HEK293 (cell line): ENCODE results near the gene REM2.

Source experiments
- BCL11B ChIP-seq: fragments of 450-650 bp; formaldehyde crosslinking; IDR thresholded peaks from 2 replicates; pipeline ENCODE4 v1.5.1; 2016; ENCODE audit warnings: low read depth, missing biosample characterization, missing genetic modification characterization
- EGR2 ChIP-seq: fragments of 450-650 bp; formaldehyde crosslinking; IDR thresholded peaks from 2 replicates; pipeline ENCODE4 v1.5.1; 2016; ENCODE audit warnings: low read depth, missing biosample characterization, missing genetic modification characterization
- GLIS2 ChIP-seq: fragments of 450-650 bp; formaldehyde crosslinking; IDR thresholded peaks from 2 replicates; pipeline ENCODE4 v1.5.1; 2016; ENCODE audit warnings: missing biosample characterization, missing genetic modification characterization
- KLF16 ChIP-seq: fragments of 450-650 bp; formaldehyde crosslinking; IDR thresholded peaks from 2 replicates; pipeline ENCODE4 v1.5.1; 2017; ENCODE audit warnings: missing biosample characterization, missing genetic modification characterization
- MEIS1 ChIP-seq: sonication (generic); formaldehyde crosslinking; IDR thresholded peaks from 2 replicates; pipeline ENCODE4 v1.8.1; 2022; ENCODE audit warnings: missing genetic modification reagents, mild to moderate bottlenecking, borderline replicate concordance
- MZF1 ChIP-seq: fragments of 450-650 bp; formaldehyde crosslinking; IDR thresholded peaks from 2 replicates; pipeline ENCODE4 v1.5.1; 2017; ENCODE audit warnings: missing biosample characterization, missing genetic modification characterization, borderline replicate concordance
- PRDM1 ChIP-seq: fragments of 450-650 bp; formaldehyde crosslinking; IDR thresholded peaks from 2 replicates; pipeline ENCODE4; 2016; ENCODE audit warnings: missing biosample characterization, missing genetic modification characterization
- SCRT1 ChIP-seq: fragments of 450-650 bp; formaldehyde crosslinking; IDR thresholded peaks from 2 replicates; pipeline ENCODE4 v1.5.1; 2016; ENCODE audit warnings: missing biosample characterization, missing genetic modification characterization, borderline replicate concordance
- SCRT2 ChIP-seq: fragments of 450-650 bp; formaldehyde crosslinking; IDR thresholded peaks from 2 replicates; pipeline ENCODE4 v1.5.1; 2016; ENCODE audit warnings: missing biosample characterization, missing genetic modification characterization
- YY2 ChIP-seq: fragments of 450-650 bp; formaldehyde crosslinking; IDR thresholded peaks from 2 replicates; pipeline ENCODE4 v1.5.1; 2016; ENCODE audit warnings: missing biosample characterization, missing genetic modification characterization
- ZNF121 ChIP-seq: fragments of 450-650 bp; formaldehyde crosslinking; IDR thresholded peaks from 2 replicates; pipeline ENCODE4 v1.5.1; 2016; ENCODE audit warnings: missing biosample characterization, missing genetic modification characterization
- ZNF132 ChIP-seq: fragments of 450-650 bp; formaldehyde crosslinking; IDR thresholded peaks from 2 replicates; pipeline ENCODE4 v1.5.1; 2017; ENCODE audit warnings: missing biosample characterization, missing genetic modification characterization, borderline replicate concordance
- ZNF133 ChIP-seq: fragments of 450-650 bp; formaldehyde crosslinking; IDR thresholded peaks from 2 replicates; pipeline ENCODE4 v1.5.1; 2016; ENCODE audit warnings: missing biosample characterization, missing genetic modification characterization
- ZNF184 ChIP-seq: fragments of 450-650 bp; IDR thresholded peaks from 2 replicates; pipeline ENCODE4 v1.5.1; 2018; ENCODE audit warnings: missing biosample characterization, mild to moderate bottlenecking, missing genetic modification characterization
- ZNF19 ChIP-seq: fragments of 450-650 bp; formaldehyde crosslinking; IDR thresholded peaks from 2 replicates; pipeline ENCODE4; 2016; ENCODE audit warnings: missing biosample characterization, missing genetic modification characterization, low read depth
- ZNF2 ChIP-seq: fragments of 450-650 bp; formaldehyde crosslinking; IDR thresholded peaks from 2 replicates; pipeline ENCODE4 v1.5.1; 2016; ENCODE audit warnings: missing biosample characterization, missing genetic modification characterization
- ZNF221 ChIP-seq: fragments of 450-650 bp; formaldehyde crosslinking; IDR thresholded peaks from 2 replicates; pipeline ENCODE4 v1.5.1; 2017; ENCODE audit warnings: missing biosample characterization, missing genetic modification characterization, borderline replicate concordance
- ZNF416 ChIP-seq: fragments of 450-650 bp; formaldehyde crosslinking; IDR thresholded peaks from 2 replicates; pipeline ENCODE4 v1.5.1; 2016; ENCODE audit warnings: missing biosample characterization, missing genetic modification characterization
- ZNF433 ChIP-seq: fragments of 450-650 bp; formaldehyde crosslinking; IDR thresholded peaks from 2 replicates; pipeline ENCODE4 v1.5.1; 2016; ENCODE audit warnings: missing biosample characterization, missing genetic modification characterization, low read depth
- ZNF514 ChIP-seq: fragments of 450-650 bp; formaldehyde crosslinking; IDR thresholded peaks from 2 replicates; pipeline ENCODE4 v1.5.1; 2016; ENCODE audit warnings: missing biosample characterization, missing genetic modification characterization
- ZNF530 ChIP-seq: fragments of 450-650 bp; formaldehyde crosslinking; IDR thresholded peaks from 2 replicates; pipeline ENCODE4 v1.5.1; 2016; ENCODE audit warnings: low read depth, missing biosample characterization, missing genetic modification characterization
- ZNF654 ChIP-seq: fragments of 450-650 bp; formaldehyde crosslinking; IDR thresholded peaks from 2 replicates; pipeline ENCODE4 v1.5.1; 2016; ENCODE audit warnings: low read depth, missing biosample characterization, missing genetic modification characterization
- ZNF660 ChIP-seq: fragments of 450-650 bp; IDR thresholded peaks from 2 replicates; pipeline ENCODE4 v1.5.1; 2018; ENCODE audit warnings: missing biosample characterization, mild to moderate bottlenecking, missing genetic modification characterization
- ZNF664 ChIP-seq: fragments of 450-650 bp; formaldehyde crosslinking; IDR thresholded peaks from 2 replicates; pipeline ENCODE4 v1.5.1; 2016; ENCODE audit warnings: missing biosample characterization, missing genetic modification characterization
- ZNF670 ChIP-seq: fragments of 450-650 bp; formaldehyde crosslinking; IDR thresholded peaks from 2 replicates; pipeline ENCODE4 v1.5.1; 2016; ENCODE audit warnings: missing biosample characterization, missing genetic modification characterization, low read depth
- ZNF707 ChIP-seq: fragments of 450-650 bp; formaldehyde crosslinking; IDR thresholded peaks from 2 replicates; pipeline ENCODE4 v1.5.1; 2016; ENCODE audit warnings: missing biosample characterization, missing genetic modification characterization
- ZNF747 ChIP-seq: fragments of 450-650 bp; formaldehyde crosslinking; IDR thresholded peaks from 2 replicates; pipeline ENCODE4 v1.5.1; 2016; ENCODE audit warnings: missing biosample characterization, missing genetic modification characterization
- TF ChIP-seq, protein P1 (sequence below): fragments of 450-650 bp; formaldehyde crosslinking; IDR thresholded peaks from 2 replicates; pipeline ENCODE4 v1.5.1; 2016; ENCODE audit warnings: missing biosample characterization, missing genetic modification characterization
- TF ChIP-seq, protein P2 (sequence below): fragments of 450-650 bp; formaldehyde crosslinking; IDR thresholded peaks from 2 replicates; pipeline ENCODE4 v1.5.1; 2016; ENCODE audit warnings: missing biosample characterization, missing genetic modification characterization, borderline replicate concordance
- TF ChIP-seq, protein P3 (sequence below): fragments of 450-650 bp; formaldehyde crosslinking; IDR thresholded peaks from 2 replicates; pipeline ENCODE4 v1.5.1; 2016; ENCODE audit warnings: missing biosample characterization, missing genetic modification characterization
- TF ChIP-seq, protein P4 (sequence below): fragments of 450-650 bp; formaldehyde crosslinking; IDR thresholded peaks from 2 replicates; pipeline ENCODE4 v1.5.1; 2016; ENCODE audit warnings: missing biosample characterization, missing genetic modification characterization
- TF ChIP-seq, protein P5 (sequence below): fragments of 450-650 bp; formaldehyde crosslinking; IDR thresholded peaks from 2 replicates; pipeline ENCODE4 v1.5.1; 2016; ENCODE audit warnings: missing biosample characterization, missing genetic modification characterization

REM2 gene

DNA sequence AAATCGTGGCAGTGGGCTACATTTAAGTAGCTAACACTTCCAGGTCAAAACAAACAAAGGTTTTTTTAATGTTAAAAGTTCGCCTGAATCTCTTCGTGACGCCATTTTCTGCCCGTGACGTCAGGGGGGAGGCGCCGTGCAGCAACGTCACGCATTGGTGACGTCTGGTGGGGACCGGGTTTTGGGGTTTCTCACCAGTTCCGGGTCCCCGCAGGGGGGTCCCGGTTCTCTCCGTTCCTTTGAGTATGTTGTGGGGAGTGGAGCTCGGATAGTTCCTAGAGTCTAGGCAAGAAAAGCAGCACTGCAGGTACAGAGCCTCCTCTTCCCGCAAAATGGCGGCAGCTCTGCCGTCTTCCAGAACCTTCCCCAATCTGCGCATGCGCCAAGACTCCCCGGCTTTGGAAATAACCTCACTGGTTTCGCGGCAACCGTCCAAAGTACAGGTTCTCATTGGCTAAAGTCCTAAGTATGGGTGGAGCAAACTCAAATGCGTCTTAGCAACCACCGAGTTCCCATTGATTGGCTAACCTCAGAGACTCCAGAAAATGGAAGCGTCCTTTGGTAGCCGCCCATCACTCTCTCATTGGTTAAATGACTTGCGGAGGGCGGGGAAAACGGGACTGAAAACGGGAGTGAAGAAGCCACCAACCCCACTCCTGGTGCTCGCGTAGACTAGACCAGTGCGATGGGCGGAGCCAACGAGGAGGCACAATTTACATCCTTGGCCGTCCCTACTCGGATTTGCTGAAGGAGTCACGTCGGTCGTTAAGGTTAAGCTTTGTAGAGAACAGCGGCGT is 36.0 kb downstream of the REM2 start, which contains the start of gene RBM23 (continued):
- TF ChIP-seq, protein P1, sequence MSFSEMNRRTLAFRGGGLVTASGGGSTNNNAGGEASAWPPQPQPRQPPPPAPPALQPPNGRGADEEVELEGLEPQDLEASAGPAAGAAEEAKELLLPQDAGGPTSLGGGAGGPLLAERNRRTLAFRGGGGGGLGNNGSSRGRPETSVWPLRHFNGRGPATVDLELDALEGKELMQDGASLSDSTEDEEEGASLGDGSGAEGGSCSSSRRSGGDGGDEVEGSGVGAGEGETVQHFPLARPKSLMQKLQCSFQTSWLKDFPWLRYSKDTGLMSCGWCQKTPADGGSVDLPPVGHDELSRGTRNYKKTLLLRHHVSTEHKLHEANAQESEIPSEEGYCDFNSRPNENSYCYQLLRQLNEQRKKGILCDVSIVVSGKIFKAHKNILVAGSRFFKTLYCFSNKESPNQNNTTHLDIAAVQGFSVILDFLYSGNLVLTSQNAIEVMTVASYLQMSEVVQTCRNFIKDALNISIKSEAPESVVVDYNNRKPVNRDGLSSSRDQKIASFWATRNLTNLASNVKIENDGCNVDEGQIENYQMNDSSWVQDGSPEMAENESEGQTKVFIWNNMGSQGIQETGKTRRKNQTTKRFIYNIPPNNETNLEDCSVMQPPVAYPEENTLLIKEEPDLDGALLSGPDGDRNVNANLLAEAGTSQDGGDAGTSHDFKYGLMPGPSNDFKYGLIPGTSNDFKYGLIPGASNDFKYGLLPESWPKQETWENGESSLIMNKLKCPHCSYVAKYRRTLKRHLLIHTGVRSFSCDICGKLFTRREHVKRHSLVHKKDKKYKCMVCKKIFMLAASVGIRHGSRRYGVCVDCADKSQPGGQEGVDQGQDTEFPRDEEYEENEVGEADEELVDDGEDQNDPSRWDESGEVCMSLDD: peak; percentile 93
- TF ChIP-seq, protein P2, sequence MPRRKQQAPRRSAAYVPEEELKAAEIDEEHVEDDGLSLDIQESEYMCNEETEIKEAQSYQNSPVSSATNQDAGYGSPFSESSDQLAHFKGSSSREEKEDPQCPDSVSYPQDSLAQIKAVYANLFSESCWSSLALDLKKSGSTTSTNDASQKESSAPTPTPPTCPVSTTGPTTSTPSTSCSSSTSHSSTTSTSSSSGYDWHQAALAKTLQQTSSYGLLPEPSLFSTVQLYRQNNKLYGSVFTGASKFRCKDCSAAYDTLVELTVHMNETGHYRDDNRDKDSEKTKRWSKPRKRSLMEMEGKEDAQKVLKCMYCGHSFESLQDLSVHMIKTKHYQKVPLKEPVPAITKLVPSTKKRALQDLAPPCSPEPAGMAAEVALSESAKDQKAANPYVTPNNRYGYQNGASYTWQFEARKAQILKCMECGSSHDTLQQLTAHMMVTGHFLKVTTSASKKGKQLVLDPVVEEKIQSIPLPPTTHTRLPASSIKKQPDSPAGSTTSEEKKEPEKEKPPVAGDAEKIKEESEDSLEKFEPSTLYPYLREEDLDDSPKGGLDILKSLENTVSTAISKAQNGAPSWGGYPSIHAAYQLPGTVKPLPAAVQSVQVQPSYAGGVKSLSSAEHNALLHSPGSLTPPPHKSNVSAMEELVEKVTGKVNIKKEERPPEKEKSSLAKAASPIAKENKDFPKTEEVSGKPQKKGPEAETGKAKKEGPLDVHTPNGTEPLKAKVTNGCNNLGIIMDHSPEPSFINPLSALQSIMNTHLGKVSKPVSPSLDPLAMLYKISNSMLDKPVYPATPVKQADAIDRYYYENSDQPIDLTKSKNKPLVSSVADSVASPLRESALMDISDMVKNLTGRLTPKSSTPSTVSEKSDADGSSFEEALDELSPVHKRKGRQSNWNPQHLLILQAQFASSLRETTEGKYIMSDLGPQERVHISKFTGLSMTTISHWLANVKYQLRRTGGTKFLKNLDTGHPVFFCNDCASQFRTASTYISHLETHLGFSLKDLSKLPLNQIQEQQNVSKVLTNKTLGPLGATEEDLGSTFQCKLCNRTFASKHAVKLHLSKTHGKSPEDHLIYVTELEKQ (tag by site-specific recombination): no peak
- no peak; the same call in 1 of the 2 replicates for TF ChIP-seq ZNF660 (tag by site-specific recombination)
- TF ChIP-seq MZF1 (tag by site-specific recombination): no peak
- no peak for TF ChIP-seq MEIS1 (CRISPR knock-in tag)
- TF ChIP-seq ZNF664 (tag by site-specific recombination): no peak
- no peak for TF ChIP-seq PRDM1 (tag by site-specific recombination)
- TF ChIP-seq ZNF132 (tag by site-specific recombination): no peak
- TF ChIP-seq, protein P3, sequence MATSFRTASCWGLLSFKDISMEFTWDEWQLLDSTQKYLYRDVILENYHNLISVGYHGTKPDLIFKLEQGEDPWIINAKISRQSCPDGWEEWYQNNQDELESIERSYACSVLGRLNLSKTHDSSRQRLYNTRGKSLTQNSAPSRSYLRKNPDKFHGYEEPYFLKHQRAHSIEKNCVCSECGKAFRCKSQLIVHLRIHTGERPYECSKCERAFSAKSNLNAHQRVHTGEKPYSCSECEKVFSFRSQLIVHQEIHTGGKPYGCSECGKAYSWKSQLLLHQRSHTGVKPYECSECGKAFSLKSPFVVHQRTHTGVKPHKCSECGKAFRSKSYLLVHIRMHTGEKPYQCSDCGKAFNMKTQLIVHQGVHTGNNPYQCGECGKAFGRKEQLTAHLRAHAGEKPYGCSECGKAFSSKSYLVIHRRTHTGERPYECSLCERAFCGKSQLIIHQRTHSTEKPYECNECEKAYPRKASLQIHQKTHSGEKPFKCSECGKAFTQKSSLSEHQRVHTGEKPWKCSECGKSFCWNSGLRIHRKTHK (tag by site-specific recombination): no peak
- TF ChIP-seq GLIS2 (tag by site-specific recombination): no peak
- no peak for TF ChIP-seq ZNF416 (tag by site-specific recombination)
- no peak for TF ChIP-seq ZNF133 (tag by site-specific recombination)
- TF ChIP-seq, protein P4, sequence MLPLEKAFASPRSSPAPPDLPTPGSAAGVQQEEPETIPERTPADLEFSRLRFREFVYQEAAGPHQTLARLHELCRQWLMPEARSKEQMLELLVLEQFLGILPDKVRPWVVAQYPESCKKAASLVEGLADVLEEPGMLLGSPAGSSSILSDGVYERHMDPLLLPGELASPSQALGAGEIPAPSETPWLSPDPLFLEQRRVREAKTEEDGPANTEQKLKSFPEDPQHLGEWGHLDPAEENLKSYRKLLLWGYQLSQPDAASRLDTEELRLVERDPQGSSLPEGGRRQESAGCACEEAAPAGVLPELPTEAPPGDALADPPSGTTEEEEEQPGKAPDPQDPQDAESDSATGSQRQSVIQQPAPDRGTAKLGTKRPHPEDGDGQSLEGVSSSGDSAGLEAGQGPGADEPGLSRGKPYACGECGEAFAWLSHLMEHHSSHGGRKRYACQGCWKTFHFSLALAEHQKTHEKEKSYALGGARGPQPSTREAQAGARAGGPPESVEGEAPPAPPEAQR (tag by site-specific recombination): no peak
- TF ChIP-seq SCRT1 (tag by site-specific recombination): no peak
- TF ChIP-seq ZNF184 (tag by site-specific recombination): peak; percentile 83; the same call in 1 of the 2 replicates
- peak; percentile 70; the same call in 1 of the 2 replicates for TF ChIP-seq ZNF2
- no peak for TF ChIP-seq ZNF654
- peak; percentile 63; the same call in 1 of the 2 replicates for TF ChIP-seq KLF16 (tag by site-specific recombination)
- no peak for TF ChIP-seq SCRT2 (tag by site-specific recombination)
- TF ChIP-seq BCL11B (tag by site-specific recombination): no peak
- TF ChIP-seq ZNF19 (tag by site-specific recombination): no peak
- TF ChIP-seq ZNF221 (tag by site-specific recombination): no peak
- TF ChIP-seq ZNF514: no peak
- TF ChIP-seq, protein P5, sequence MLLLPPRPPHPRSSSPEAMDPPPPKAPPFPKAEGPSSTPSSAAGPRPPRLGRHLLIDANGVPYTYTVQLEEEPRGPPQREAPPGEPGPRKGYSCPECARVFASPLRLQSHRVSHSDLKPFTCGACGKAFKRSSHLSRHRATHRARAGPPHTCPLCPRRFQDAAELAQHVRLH (tag by site-specific recombination): 0 out of 2 replicates have a peak, but pooled peaks have one; percentile 44
- no peak for TF ChIP-seq ZNF670 (tag by site-specific recombination)
- no peak for TF ChIP-seq ZNF121
- peak; percentile 99 for TF ChIP-seq ZNF707 (tag by site-specific recombination)
- TF ChIP-seq ZNF747: no peak
- TF ChIP-seq ZNF433 (tag by site-specific recombination): no peak
- no peak for TF ChIP-seq ZNF530
- peak; percentile 76 for TF ChIP-seq YY2 (tag by site-specific recombination)
- no peak for TF ChIP-seq EGR2 (tag by site-specific recombination)
